A549 (cell line): ENCODE measurements around the gene BCOR. TPM values are rescaled to one million over a fixed set of nuclear protein-coding genes. Genes with fewer than 3 reads are reported as not detected.

ENCODE experiments used
- ATAC-seq, 2 experiments: fragments of 200-7000 bp in 1 of 2; fragments of >200 bp in 1 of 2; cut with Nextera tagmentation in 1 of 2; cut with Tn5 transposase in 1 of 2; 3 replicates each; pipeline versions ENCODE4 v1.8.0 to v1.9.1; 2018 to 2020; ENCODE audit warnings: mild to moderate bottlenecking in 1 of 2, moderate library complexity in 1 of 2
- CTCF ChIA-PET: fragments of 300-600 bp; sonication (Branson Sonifier 250); formaldehyde crosslinking; extraction: SDS; loops from one replicate; lab custom pipeline; 2021; ENCODE audit warnings: antibody characterized with exemption, inconsistent platforms; lab: Yijun Ruan, JAX
- POLR2A ChIA-PET: fragments of 350-600 bp; formaldehyde crosslinking; extraction: SDS; loops from one replicate; lab custom pipeline; 2021; ENCODE audit warnings: antibody characterized with exemption, inconsistent platforms; lab: Yijun Ruan, JAX
- DNase-seq, 2 experiments: peaks; one replicate each; pipeline versions ENCODE4 v3.0.0 to v3.0.0-alpha.2; 2011 to 2016; ENCODE audit warnings: low read depth in 1 of 2, low spot score in 1 of 2
- FAIRE-seq: peaks from 2 replicates; lab custom pipeline; 2011; peaks lifted over from hg19 to GRCh38; lab: Jason Lieb, UNC
- H3K27ac ChIP-seq, 2 experiments: fragments of >200 bp; sonication (Bioruptor Twin); formaldehyde crosslinking; 3 replicates each; pipeline ENCODE4 v1.5.1; 2016 to 2017
- H3K4me1 ChIP-seq: fragments of >200 bp; sonication (Bioruptor Twin); formaldehyde crosslinking; 3 replicates; pipeline ENCODE4 v1.6.1; 2016
- H3K4me2 ChIP-seq: fragments of >200 bp; sonication (Bioruptor Twin); formaldehyde crosslinking; 3 replicates; pipeline ENCODE4 v1.6.1; 2016
- H3K4me3 ChIP-seq: fragments of >200 bp; sonication (Bioruptor Twin); formaldehyde crosslinking; 3 replicates; pipeline ENCODE4 v1.5.1; 2016
- H3K9me3 ChIP-seq: fragments of >200 bp; sonication (Bioruptor Twin); formaldehyde crosslinking; 3 replicates; pipeline ENCODE4 v1.6.1; 2016
- CBX2 ChIP-seq: fragments of 200-600 bp; sonication (generic); IDR thresholded peaks from 2 replicates; pipeline ENCODE4 v1.6.1; 2016; ENCODE audit warnings: low read depth, mild to moderate bottlenecking, borderline replicate concordance
- CBX8 ChIP-seq: fragments of 200-600 bp; sonication (generic); IDR thresholded peaks from 2 replicates; pipeline ENCODE4 v1.6.1; 2016
- CHD2 ChIP-seq: fragments of 150-350 bp; IDR thresholded peaks from 2 replicates; pipeline ENCODE4 v1.6.1; 2014; ENCODE audit warnings: low read length; ENCODE audit not compliant: partially characterized antibody
- EHF ChIP-seq: fragments of 250-450 bp; sonication (Bioruptor Pico); IDR thresholded peaks from 2 replicates; pipeline ENCODE4 v1.5.0; 2020; ENCODE audit warnings: mild to moderate bottlenecking
- EP300 ChIP-seq, 2 experiments: fragments of >200 bp; sonication (Bioruptor Twin); formaldehyde crosslinking; IDR thresholded peaks; 2 replicates in 1 of 2; 3 replicates in 1 of 2; pipeline ENCODE4 v1.6.1; 2016 to 2017
- FOSB ChIP-seq: fragments of 250-450 bp; sonication (Bioruptor Pico); IDR thresholded peaks from 2 replicates; pipeline ENCODE4 v1.5.0; 2020; ENCODE audit warnings: mild to moderate bottlenecking, moderate library complexity
- FOXS1 ChIP-seq: fragments of 250-450 bp; sonication (Bioruptor Pico); IDR thresholded peaks from 2 replicates; pipeline ENCODE4 v1.5.0; 2020; ENCODE audit warnings: mild to moderate bottlenecking, moderate library complexity
- GATA3 ChIP-seq: IDR thresholded peaks from 2 replicates; pipeline ENCODE4 v1.6.1; 2012; ENCODE audit warnings: borderline replicate concordance
- HOXB5 ChIP-seq: fragments of 250-450 bp; sonication (Bioruptor Pico); IDR thresholded peaks from 2 replicates; pipeline ENCODE4 v1.5.0; 2020; ENCODE audit warnings: mild to moderate bottlenecking, moderate library complexity
- MAZ ChIP-seq: fragments of 150-350 bp; IDR thresholded peaks from 2 replicates; pipeline ENCODE4 v1.6.1; 2014; ENCODE audit warnings: antibody characterized with exemption, low read depth, low read length, borderline replicate concordance
- NFE2L2 ChIP-seq: fragments of 150-350 bp; conservative IDR thresholded peaks from 2 replicates; pipeline ENCODE4 v1.6.1; 2014; ENCODE audit warnings: low read length
- PHF8 ChIP-seq: fragments of 200-600 bp; sonication (generic); IDR thresholded peaks from 2 replicates; pipeline ENCODE4 v1.6.1; 2016; ENCODE audit warnings: low read depth, mild to moderate bottlenecking, antibody characterized with exemption, moderate library complexity, borderline replicate concordance
- POLR2AphosphoS2 ChIP-seq: conservative IDR thresholded peaks from 2 replicates; pipeline ENCODE4 v1.6.1; 2012; ENCODE audit warnings: low read length, improper control_type of control experiment, inconsistent platforms
- RNF2 ChIP-seq: fragments of 200-600 bp; sonication (generic); IDR thresholded peaks from 2 replicates; pipeline ENCODE4 v1.6.1; 2016; ENCODE audit warnings: low read depth, mild to moderate bottlenecking, antibody characterized with exemption, moderate library complexity, borderline replicate concordance
- SREBF2 ChIP-seq: fragments of 450-650 bp; IDR thresholded peaks from 2 replicates; pipeline ENCODE4 v1.6.1; 2014; ENCODE audit warnings: mild to moderate bottlenecking, moderate library complexity
- TFCP2L1 ChIP-seq: fragments of 250-450 bp; sonication (Bioruptor Pico); IDR thresholded peaks from 2 replicates; pipeline ENCODE4 v1.5.0; 2021; ENCODE audit warnings: mild to moderate bottlenecking
- WGBS: methylation state at CpG from one replicate; pipeline ENCODE4 v1.1.6; 2017; ENCODE audit errors: missing lambda C conversion rate; 5-methylcytosine and 5-hydroxymethylcytosine counted together
- polyA plus RNA-seq, 4 experiments: library from polyadenylated mRNA; depleted of rRNA in 3 of 4; stranded (reverse); fragments of >200 nt; fragmentation: RNase III in 1 of 4; extraction: RNeasy Plus Mini Kit Qiagen cat#74134 plus additional on column Dnase treatment in 1 of 4; gene quantifications; 2 replicates in 3 of 4; 3 replicates in 1 of 4; pipeline ENCODE4 v1.2.3, GENCODE V29; 2011 to 2017
- TF ChIP-seq, protein P1 (sequence below): fragments of 150-350 bp; IDR thresholded peaks from 2 replicates; pipeline ENCODE4 v1.6.1; 2014; ENCODE audit warnings: low read depth, mild to moderate bottlenecking, low read length
- TF ChIP-seq, protein P2 (sequence below): fragments of 250-450 bp; sonication (Bioruptor Pico); IDR thresholded peaks from 2 replicates; pipeline ENCODE4 v1.5.0; 2020; ENCODE audit warnings: low read depth, mild to moderate bottlenecking, moderate library complexity
- TF ChIP-seq, protein P3 (sequence below): fragments of 250-450 bp; sonication (Bioruptor Pico); IDR thresholded peaks from 2 replicates; pipeline ENCODE4 v1.5.0; 2021; ENCODE audit warnings: mild to moderate bottlenecking, moderate library complexity, borderline replicate concordance
- TF ChIP-seq, protein P4 (sequence below): fragments of >200 bp; sonication (Bioruptor Twin); formaldehyde crosslinking; IDR thresholded peaks from 3 replicates; pipeline ENCODE4 v1.5.1; 2016
- TF ChIP-seq, protein P5 (sequence below): IDR thresholded peaks from 2 replicates; pipeline ENCODE4 v1.6.1; 2012; ENCODE audit warnings: low read depth, borderline replicate concordance
- TF ChIP-seq, protein P6 (sequence below): fragments of >200 bp; sonication (Bioruptor Twin); formaldehyde crosslinking; IDR thresholded peaks from 2 replicates; pipeline ENCODE4 v1.6.1; 2016
- TF ChIP-seq, protein P7 (sequence below): IDR thresholded peaks from 2 replicates; pipeline ENCODE4 v1.6.1; 2012

BCOR gene
- polyA plus RNA-seq, 2 of the 4 experiments (the other 2 are of a cell fraction), result 12.2 to 12.6 TPM

DNA sequence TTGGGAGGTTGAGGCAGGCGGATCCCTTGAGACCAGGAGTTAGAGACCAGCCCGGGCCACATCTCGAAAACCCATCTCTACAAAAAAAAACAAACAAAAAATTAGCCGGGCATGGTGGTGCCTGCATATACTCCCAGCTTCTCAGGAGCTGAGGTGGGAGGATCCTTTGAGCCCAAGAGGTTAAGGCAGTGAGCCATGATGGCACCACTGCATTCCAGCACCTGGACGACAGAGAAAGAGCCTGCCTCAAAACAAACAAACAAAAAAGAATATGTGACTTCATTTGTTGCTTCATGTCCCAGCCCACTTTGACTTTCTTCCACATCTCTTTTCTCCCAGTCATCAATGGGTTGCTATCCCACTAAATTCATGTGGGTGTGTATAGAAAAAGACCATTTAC lies 79.7 kb downstream of the BCOR start:
- WGBS, result 72% methylated on average over 5 of the region's 5 CpGs
- no peak for DNase-seq

DNA sequence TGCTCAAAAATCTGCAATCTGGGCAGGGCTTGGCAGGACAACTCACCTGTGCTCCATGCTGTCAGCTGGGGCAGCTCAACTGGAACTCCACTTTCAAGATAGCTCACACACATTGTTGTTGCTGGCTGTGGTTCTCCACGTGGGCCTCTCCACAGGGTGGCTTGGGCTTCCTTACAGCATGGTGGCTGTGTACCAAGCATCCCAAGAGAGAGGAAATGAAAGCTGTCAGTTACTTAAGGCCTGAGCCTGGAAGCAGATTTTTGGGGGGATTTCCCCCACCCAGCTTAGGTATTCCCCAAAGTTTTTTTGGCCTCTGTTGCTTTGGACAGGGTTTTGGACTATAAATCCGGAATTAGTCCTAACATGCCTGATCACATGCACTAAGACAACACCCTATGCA lies 81.0 kb downstream of the BCOR start:
- DNase-seq (no peak), FAIRE-seq (no peak), ATAC-seq (no peak)
- Histone ChIP-seq H3K4me1 (peaks cover 7% of the 10 kb centered on the region), H3K27ac (no peak overlapping the region), H3K4me2 (no peak overlapping the region), H3K9me3 (no peaks in the 10 kb centered on the region; the same call in 1 of the 3 replicates), H3K4me3 (no peak overlapping the region)
- TF ChIP-seq EHF (CRISPR knock-in tag) (no peak), CBX2 (no peak), NFE2L2 (no peak), GATA3 (no peak)
- TF ChIP-seq, protein P1, sequence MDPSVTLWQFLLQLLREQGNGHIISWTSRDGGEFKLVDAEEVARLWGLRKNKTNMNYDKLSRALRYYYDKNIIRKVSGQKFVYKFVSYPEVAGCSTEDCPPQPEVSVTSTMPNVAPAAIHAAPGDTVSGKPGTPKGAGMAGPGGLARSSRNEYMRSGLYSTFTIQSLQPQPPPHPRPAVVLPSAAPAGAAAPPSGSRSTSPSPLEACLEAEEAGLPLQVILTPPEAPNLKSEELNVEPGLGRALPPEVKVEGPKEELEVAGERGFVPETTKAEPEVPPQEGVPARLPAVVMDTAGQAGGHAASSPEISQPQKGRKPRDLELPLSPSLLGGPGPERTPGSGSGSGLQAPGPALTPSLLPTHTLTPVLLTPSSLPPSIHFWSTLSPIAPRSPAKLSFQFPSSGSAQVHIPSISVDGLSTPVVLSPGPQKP, result no peak
- TF ChIP-seq, protein P2, sequence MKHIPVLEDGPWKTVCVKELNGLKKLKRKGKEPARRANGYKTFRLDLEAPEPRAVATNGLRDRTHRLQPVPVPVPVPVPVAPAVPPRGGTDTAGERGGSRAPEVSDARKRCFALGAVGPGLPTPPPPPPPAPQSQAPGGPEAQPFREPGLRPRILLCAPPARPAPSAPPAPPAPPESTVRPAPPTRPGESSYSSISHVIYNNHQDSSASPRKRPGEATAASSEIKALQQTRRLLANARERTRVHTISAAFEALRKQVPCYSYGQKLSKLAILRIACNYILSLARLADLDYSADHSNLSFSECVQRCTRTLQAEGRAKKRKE (CRISPR knock-in tag), result no peak
- POLR2A ChIA-PET, result no interaction called here
- WGBS, result 80% methylated on average over 2 of the region's 2 CpGs
- CTCF ChIA-PET, result interaction anchor here (0.7 to 0.9 kb wide), 2 partner anchors 64 to 286 kb away, joined by 3 to 4 read pairs; no protein-coding TSS in a partner anchor

More for the DNA sequence above, 79.7 kb downstream of the BCOR start:
- no peak for FAIRE-seq
- peaks cover 2% of the 10 kb centered on the region for H3K4me1 ChIP-seq
- no peak overlapping the region for H3K4me3 ChIP-seq
- H3K9me3 ChIP-seq, result no peaks in the 10 kb centered on the region; the same call in 1 of the 3 replicates
- no peak overlapping the region for H3K4me2 ChIP-seq
- POLR2A ChIA-PET, result no interaction called here
- no peak for ATAC-seq
- CTCF ChIA-PET, result no interaction called here
- TF ChIP-seq, protein P3, sequence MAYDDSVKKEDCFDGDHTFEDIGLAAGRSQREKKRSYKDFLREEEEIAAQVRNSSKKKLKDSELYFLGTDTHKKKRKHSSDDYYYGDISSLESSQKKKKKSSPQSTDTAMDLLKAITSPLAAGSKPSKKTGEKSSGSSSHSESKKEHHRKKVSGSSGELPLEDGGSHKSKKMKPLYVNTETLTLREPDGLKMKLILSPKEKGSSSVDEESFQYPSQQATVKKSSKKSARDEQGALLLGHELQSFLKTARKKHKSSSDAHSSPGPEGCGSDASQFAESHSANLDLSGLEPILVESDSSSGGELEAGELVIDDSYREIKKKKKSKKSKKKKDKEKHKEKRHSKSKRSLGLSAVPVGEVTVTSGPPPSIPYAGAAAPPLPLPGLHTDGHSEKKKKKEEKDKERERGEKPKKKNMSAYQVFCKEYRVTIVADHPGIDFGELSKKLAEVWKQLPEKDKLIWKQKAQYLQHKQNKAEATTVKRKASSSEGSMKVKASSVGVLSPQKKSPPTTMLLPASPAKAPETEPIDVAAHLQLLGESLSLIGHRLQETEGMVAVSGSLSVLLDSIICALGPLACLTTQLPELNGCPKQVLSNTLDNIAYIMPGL (CRISPR knock-in tag), result no peak
- TF ChIP-seq CBX8, result no peak
- TF ChIP-seq, protein P4, sequence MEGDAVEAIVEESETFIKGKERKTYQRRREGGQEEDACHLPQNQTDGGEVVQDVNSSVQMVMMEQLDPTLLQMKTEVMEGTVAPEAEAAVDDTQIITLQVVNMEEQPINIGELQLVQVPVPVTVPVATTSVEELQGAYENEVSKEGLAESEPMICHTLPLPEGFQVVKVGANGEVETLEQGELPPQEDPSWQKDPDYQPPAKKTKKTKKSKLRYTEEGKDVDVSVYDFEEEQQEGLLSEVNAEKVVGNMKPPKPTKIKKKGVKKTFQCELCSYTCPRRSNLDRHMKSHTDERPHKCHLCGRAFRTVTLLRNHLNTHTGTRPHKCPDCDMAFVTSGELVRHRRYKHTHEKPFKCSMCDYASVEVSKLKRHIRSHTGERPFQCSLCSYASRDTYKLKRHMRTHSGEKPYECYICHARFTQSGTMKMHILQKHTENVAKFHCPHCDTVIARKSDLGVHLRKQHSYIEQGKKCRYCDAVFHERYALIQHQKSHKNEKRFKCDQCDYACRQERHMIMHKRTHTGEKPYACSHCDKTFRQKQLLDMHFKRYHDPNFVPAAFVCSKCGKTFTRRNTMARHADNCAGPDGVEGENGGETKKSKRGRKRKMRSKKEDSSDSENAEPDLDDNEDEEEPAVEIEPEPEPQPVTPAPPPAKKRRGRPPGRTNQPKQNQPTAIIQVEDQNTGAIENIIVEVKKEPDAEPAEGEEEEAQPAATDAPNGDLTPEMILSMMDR, result no peak
- TF ChIP-seq, protein P5, sequence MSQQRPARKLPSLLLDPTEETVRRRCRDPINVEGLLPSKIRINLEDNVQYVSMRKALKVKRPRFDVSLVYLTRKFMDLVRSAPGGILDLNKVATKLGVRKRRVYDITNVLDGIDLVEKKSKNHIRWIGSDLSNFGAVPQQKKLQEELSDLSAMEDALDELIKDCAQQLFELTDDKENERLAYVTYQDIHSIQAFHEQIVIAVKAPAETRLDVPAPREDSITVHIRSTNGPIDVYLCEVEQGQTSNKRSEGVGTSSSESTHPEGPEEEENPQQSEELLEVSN, result no peak
- TF ChIP-seq PHF8, result no peak
- no peak for TF ChIP-seq HOXB5 (CRISPR knock-in tag)
- no peak for TF ChIP-seq FOXS1
- TF ChIP-seq FOSB (CRISPR knock-in tag), result no peak
- TF ChIP-seq, protein P6, sequence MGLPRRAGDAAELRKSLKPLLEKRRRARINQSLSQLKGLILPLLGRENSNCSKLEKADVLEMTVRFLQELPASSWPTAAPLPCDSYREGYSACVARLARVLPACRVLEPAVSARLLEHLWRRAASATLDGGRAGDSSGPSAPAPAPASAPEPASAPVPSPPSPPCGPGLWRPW, result no peak
- TF ChIP-seq EP300 (IDR thresholded peaks at IDR 0.05), result no peak
- TF ChIP-seq POLR2AphosphoS2, result no peak
- no peak for TF ChIP-seq SREBF2
- TF ChIP-seq MAZ, result no peak
- TF ChIP-seq, protein P2 (CRISPR knock-in tag), result no peak
- TF ChIP-seq GATA3, result no peak
- TF ChIP-seq TFCP2L1 (CRISPR knock-in tag), result no peak
- TF ChIP-seq, protein P7, sequence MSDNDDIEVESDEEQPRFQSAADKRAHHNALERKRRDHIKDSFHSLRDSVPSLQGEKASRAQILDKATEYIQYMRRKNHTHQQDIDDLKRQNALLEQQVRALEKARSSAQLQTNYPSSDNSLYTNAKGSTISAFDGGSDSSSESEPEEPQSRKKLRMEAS, result no peak
- no peak for TF ChIP-seq CHD2
- no peak for TF ChIP-seq RNF2
- H3K27ac ChIP-seq, result no peak overlapping the region
